Middle frontal gyrus (tissue), 1 donor: Measurements from ENCODE around the gene ZNF474.
A peak's percentile ranks its signal among the peaks of the same experiment; 100 is the strongest.

Experiments used
- DNase-seq: peaks from one replicate; pipeline ENCODE4 v3.0.0-alpha.2; 2015; ENCODE audit warnings: low spot score; ENCODE audit errors: extremely low spot score

ZNF474 gene

DNA sequence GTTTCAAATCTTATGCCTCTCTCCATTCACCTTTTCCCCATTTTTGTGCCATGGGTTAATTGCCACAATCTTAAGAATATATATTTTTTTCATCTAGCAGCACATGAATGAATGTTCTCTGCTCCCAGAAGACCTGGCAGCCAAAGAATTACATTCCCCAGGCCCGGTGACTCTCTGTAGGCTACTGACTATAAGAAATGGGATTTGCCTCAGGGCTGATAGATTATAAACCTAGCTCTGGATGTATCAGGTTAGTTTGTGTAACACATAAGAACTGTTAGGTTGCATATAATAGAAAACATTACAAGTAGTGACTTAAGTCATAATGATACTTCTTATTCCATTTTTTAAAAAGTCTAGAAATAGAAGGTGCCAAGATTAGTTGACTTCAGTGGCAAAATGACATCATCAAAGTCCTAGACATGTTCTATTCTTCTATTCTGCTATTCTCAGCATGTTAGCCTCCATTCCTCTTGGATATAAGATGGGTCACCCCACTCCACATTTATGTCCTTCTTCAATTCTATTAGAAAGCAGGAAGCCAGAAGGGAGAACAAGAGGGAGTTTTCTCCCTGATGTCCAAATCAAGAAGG, 10.9 kb upstream of the ZNF474 start:
- no peak for DNase-seq

DNA sequence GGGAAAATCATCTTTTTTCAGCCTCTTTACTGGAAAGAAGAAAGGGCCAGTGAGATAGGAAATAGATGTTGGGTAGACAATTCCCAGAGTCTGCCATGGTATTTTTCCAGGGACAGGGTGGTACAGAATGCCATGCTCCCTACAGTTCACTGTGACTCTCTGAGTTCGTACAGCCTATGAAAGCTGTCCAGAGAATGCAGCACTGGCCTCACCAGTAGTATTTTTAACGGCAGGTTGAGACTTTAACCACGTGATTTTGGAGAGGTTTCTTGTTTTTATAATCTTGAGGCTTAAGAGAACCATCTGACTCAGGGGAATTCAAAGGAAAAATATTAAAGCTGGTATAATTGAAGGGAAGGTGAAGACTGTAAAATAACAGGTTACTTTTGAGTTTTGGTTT, 10.1 kb upstream of the ZNF474 start:
- no peak for DNase-seq

DNA sequence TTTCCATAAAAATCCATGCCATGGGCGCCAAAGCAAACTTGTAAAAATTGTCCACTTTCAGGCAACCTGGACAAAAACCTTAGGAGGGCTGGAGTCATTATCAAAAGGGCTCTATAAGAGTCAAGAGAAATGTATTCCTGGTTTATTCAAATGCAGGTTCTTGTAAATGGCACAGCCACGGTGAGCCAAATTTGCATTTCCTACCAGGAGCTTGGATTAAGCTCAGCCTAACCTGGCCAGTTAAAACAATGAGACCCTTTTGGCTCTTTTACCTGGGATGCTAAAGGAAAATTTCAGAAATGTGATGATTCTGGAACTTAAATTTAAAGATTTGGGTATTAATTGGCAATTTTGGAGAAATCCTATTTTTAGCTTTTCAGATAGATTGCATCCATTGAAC, 8.9 kb upstream of the ZNF474 start:
- DNase-seq = no peak

DNA sequence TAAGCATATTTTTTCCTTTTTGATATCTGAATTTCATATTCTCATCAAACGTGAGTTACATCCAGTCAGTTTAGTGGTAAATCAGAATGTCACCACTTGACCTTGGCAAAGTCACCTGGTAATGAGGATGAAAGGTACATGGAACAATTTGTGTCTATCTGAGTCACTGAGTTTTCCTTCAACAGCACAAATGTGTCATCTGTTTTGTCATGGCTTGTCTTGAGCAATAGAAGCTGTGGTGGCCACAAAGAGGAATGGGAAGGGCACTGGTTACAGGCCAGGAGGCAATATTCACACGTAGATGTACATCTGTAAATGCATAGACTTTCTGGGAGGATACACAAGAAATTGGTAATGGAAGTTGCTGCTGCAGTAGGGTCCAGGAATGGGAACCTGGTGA, 8.4 kb upstream of the ZNF474 start:
- DNase-seq = no peak

DNA sequence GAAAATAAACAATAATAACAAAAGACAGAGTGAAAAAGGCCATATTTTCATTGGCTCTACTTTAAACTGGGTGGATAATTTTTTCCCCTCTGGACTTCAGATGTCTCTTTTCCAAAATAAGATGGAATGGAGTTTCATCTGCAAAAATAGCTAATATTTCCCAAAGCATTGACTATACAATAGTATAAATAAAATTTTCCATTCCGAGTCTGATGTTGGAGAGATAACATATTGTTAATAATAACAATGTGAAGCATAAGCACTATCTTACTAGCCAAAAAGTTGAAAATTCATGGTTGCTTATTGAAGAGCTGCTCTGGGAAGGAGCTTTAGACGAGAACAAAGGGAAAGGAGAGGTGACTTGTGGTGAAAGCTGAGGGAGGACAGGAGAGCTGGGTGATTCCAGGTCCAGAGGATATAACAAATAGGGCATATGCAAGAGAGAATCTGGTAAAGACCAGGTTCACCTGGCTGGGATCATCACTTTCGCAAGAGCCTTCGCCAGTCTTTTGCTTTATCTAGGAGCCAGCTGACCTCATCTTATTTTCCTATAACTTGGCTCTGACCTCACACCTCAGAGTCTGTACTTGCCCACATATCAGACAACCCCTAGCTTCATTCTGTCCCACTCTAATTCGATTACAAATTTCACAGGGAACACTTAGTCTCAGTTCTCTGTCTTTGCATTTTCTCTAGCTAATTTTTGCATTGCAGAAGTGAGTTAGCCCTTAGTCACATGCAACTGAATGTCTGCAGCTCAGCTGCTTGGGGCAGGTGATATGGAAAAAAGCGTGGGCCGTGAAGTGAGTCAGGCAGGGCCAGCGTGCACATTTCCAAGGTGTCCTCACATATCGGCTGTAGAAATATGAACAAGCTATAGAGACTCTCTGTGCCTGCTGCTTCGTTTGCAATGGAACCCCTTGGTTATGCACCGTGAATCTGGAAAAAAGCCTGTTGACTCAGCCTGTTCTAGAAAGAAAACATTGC, 7.6 kb upstream of the ZNF474 start:
- DNase-seq = no peak

- no peak for DNase-seq
Observed at GRCh38 chr5:122124766-122125165, 4.6 kb upstream of the ZNF474 start.

DNA sequence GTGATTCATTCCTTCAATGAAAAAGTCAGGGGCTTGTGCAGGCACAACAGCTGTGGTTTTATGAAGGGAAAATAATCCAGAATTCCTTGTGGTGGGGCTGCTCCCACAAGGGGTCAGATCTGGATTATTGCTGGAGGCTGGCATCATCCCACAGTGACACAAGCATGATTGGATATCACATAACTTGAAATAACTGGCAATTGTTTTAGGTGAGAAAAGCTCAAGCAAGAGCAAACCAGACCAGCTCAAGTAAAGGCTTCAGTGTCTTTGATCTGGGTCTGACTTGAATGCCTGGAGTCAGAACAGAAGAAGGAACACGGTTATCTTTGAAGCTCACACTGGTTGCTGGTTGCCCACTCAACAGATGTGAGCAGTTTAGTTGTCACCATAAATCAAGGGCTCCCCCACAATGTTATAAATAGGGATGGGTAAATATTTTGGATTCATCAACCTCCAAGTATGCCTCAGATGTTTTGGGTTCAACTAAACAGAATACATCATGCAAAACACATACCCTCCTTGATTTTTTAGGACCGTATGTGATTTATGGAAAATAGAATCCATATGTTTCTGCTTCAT, 3.1 kb upstream of the ZNF474 start:
- no peak for DNase-seq

DNA sequence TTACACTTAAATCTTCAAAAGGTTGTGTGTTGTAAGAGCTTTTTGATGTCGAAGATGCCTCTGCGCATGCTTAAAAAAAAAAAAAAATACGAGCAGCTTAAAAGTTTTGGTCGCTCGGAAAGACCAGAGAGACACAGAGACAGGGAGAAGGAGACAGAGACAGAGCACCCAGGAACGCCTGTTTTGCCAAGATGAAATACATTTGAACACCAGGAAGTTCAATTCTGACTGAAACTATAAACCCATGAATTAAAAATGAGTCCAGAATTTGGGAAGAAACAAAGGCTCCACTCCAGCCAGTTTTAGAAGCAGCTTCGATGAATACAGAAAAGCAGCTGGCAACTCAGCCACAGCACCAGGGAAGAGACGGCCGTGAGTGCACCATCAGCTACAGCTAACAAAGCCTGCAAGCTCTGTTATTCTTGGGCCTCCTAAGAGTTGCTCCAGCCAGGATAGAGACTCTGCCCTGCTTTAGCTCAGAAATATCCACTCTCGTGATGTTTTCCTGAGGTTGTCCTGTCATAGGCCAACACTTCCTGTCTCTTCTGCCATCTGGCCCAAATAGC, 2.5 kb upstream of the ZNF474 start:
- peak; percentile 30 for DNase-seq

GRCh38 chr5:122130152-122130551, 806 bp downstream of the ZNF474 start:
- DNase-seq = no peak

GRCh38 chr5:122137702-122138101, 8.4 kb downstream of the ZNF474 start:
- no peak for DNase-seq

- no peak for DNase-seq
Observed at GRCh38 chr5:122138356-122138755, 9.0 kb downstream of the ZNF474 start.

- no peak for DNase-seq
Observed at GRCh38 chr5:122140900-122141299, 11.6 kb downstream of the ZNF474 start.

- no peak for DNase-seq
Observed at GRCh38 chr5:122141751-122142150, 12.4 kb downstream of the ZNF474 start.

- no peak for DNase-seq
Observed at GRCh38 chr5:122142480-122143164, 13.3 kb downstream of the ZNF474 start.

DNA sequence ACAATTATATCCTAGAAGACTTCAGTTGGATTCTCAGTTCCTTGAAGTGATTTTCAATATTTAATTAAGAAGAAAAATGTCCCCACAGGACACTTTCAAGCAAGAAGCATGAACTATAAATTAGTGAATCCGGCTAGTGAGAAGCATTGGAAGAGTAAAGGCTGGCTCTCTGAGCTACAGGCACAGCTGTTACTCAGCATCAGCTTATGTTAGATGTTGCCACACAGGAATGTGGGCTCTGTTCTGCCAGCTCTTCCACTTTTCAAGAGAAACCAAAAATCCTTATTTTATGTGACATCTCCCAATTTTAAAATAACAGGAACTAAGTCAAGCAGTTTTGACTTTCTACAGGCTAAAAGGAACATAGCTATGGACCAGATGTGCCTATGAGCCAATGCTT, 14.9 kb downstream of the ZNF474 start:
- no peak for DNase-seq

- DNase-seq = no peak
Observed at GRCh38 chr5:122145906-122146305, 16.6 kb downstream of the ZNF474 start.

GRCh38 chr5:122149321-122150090, 20.2 kb downstream of the ZNF474 start:
- no peak for DNase-seq

- no peak for DNase-seq
Observed at GRCh38 chr5:122150215-122150614, 20.9 kb downstream of the ZNF474 start.

- no peak for DNase-seq
Observed at GRCh38 chr5:122151640-122152039, 22.3 kb downstream of the ZNF474 start.

- no peak for DNase-seq
Observed at GRCh38 chr5:122152266-122152900, 23.0 kb downstream of the ZNF474 start.
